Mesenteric fat pad (tissue), 1 donor: ENCODE measurements around the gene OR52B6. TPM values are rescaled to one million over a fixed set of nuclear protein-coding genes. Genes with fewer than 3 reads are reported as not detected.
"Not testable (repeated sequence)": the region's sequence is repeated elsewhere in the genome, so short reads cannot be mapped to it uniquely, and the experiment has no call there.

ENCODE experiments used
- DNase-seq: peaks from one replicate; pipeline ENCODE4 v3.0.0-alpha.2; 2020; ENCODE audit warnings: low spot score
- total RNA-seq: library from RNA; stranded (reverse); fragmentation: NEBNext Ultra II Directional; extraction: Animal tissue kit (Norgen Biotek cat#: 25700); gene quantifications from one replicate; pipeline ENCODE4 v1.2.1, GENCODE V29; 2021
- donor health status: DM: yes; HTN: yes; CAD: no.

OR52B6 gene
- total RNA-seq, 1 donor from 2014 or later, result not detected

DNA sequence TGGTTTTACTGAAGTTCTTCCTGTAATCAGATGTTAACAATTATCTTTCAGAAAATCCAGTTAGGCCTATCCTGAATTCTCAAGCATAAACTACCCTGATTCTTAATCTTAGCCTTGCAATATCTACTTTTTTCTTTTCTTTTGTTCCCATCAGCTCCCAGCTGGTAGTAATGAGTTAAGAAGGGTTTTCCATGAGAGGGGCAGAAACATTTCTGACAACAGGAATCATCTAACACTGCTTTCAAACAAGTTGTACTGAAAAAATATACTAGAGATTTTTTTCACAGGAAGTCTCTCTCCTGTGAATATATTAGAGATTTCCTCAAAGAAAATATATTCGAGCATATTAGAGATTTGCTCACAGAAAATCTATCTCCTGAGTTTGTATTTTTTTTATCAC is 12.5 kb downstream of the OR52B6 start:
- DNase-seq, result no peak

- DNase-seq, result no peak
These were observed 16.0 kb downstream of the OR52B6 start, which contains the start of gene TRIM6 for GRCh38 chr11:5596607-5597201. TSS of gene TRIM6 (plus strand) at chr11:5596637. CDS start at chr11:5596898, 261 bp downstream.

DNA sequence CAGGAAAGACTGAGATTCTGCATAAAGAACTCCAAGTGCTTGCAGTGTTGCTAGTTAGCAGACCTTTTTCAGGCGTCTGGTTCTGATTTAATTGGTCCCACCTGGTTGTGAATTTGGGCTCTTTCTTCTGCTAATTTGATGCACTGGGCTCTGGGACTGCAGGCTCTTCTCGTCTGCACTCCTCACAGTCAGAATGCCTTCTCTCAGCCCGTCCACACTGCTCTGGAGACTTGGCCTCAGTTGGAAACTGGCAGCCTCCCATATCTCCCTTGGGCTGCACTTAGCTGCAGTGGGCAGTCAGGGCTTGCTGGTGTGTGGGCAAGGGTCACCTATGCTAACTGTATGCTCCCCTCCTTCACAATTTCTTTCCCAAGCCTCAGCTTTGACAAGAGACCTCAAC is 17.3 kb downstream of the OR52B6 start:
- no peak for DNase-seq

GRCh38 chr11:5600374-5600851 is 19.7 kb downstream of the OR52B6 start:
- DNase-seq, result no peak

- DNase-seq, result not testable (repeated sequence)
These were observed 22.1 kb downstream of the OR52B6 start for GRCh38 chr11:5602791-5603190.

DNA sequence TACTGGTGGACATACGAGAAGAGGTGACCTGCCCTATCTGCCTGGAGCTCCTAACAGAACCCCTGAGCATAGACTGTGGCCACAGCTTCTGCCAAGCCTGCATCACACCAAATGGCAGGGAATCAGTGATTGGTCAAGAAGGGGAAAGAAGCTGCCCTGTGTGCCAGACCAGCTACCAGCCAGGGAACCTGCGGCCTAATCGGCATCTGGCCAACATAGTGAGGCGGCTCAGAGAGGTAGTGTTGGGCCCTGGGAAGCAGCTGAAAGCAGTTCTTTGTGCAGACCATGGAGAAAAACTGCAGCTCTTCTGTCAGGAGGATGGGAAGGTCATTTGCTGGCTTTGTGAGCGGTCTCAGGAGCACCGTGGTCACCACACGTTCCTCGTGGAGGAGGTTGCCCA is 22.6 kb downstream of the OR52B6 start:
- DNase-seq, result no peak

DNA sequence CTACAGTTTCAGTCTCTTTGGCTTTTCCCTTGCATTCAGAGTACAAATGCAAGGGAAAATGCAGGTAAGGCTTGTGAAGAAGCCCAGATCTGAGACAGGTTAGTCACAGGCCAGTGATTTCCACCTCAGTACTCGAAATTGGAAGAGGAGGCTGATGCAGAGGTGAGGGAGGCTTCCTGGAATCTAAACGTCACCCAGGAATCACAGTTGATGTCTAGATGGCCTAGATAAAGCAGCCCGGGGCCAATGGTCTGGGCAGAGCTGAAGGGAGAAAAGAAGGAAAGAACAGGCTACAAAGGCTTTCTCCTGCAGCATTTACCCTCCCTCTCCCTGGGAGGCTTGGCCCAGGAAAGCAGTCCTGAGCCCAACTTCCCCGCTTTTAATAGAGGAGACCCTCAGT is 24.2 kb downstream of the OR52B6 start:
- DNase-seq, result no peak

DNA sequence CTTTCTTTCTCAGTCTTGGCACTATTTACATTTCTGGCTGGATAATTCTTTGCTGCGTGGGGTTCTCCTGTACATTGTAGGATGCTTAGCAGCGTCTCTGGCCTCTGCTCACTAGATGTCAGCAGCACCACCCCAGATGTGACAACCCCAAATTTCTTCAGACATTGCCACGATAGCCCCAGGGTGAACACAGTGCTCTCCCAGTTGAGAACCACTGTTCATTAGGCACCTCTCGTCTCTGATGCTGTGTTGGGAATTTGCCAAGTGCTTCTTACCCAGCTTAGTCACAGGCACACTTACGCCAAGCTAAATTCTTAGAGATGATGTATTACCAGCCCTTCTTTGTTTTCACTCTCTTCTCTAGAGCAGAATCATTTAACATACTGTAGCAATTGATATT is 25.2 kb downstream of the OR52B6 start:
- DNase-seq, result no peak

DNA sequence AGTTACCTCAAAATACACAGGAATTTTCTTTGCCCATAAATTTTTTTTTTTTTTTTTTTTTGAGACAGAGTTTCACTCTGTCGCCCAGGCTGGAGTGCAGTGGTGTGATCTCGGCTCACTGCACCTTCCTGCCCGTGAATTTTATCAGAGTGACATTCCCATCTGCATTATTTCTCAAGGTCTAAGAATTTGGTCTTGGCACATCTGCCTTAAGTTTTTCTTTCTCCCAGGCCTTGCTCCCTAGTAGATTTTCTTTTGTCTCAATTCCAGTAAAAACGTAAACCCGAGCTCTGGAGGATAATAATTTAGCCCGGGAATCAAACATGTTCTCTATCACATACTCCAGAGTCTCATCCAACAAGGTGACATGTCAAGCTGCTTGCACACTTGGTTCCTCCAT is 28.1 kb downstream of the OR52B6 start:
- no peak for DNase-seq

- no peak for DNase-seq
These were observed 29.8 kb downstream of the OR52B6 start for GRCh38 chr11:5610446-5610845.

DNA sequence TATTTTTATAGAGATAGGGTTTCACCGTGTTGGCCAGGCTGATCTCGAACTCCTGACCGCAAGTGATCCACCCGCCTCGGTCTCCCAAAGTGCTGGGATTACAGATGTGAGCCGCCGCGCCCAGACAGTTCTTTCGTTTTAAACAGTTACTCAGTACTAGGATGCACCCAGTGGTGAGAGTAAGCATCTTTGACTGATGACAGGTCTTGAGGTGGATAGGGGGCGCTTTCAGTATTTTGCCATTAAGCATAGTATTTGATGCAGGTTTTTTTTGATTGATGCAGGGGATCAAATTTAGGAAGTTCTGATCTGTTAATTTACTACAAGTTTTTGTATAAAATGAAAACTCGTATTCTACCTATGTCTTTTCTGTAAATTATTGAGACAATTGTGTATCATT is 30.9 kb downstream of the OR52B6 start:
- no peak for DNase-seq

GRCh38 chr11:5618807-5619206 is 38.1 kb downstream of the OR52B6 start:
- no peak for DNase-seq

GRCh38 chr11:5620651-5621521 is 40.2 kb downstream of the OR52B6 start:
- no peak for DNase-seq

- no peak for DNase-seq
These were observed 40.9 kb downstream of the OR52B6 start for GRCh38 chr11:5621580-5621979.

- no peak for DNase-seq
These were observed 42.1 kb downstream of the OR52B6 start for GRCh38 chr11:5622802-5623201.

- no peak for DNase-seq
These were observed 44.0 kb downstream of the OR52B6 start, which contains the start of gene TRIM34 for GRCh38 chr11:5624489-5625279. TSS of gene TRIM34 (plus strand) at chr11:5625001. CDS start at chr11:5632332, 7,331 bp downstream.

- no peak for DNase-seq
These were observed 44.6 kb downstream of the OR52B6 start for GRCh38 chr11:5625281-5625680.

GRCh38 chr11:5626196-5626595 is 45.5 kb downstream of the OR52B6 start:
- DNase-seq, result no peak

- DNase-seq, result no peak
These were observed 50.7 kb downstream of the OR52B6 start for GRCh38 chr11:5631417-5631816.
